GM12892 (cell line): ENCODE results near the gene P2RX7.

Experiments
- POLR2A ChIP-seq: IDR thresholded peaks from 2 replicates; pipeline ENCODE4 v1.6.1; 2011; ENCODE audit warnings: low read depth, low read length, control low read depth
- POLR2AphosphoS5 ChIP-seq: IDR thresholded peaks from 2 replicates; pipeline ENCODE4 v1.6.1; 2011; ENCODE audit warnings: low read depth, low read length, control low read depth
- TAF1 ChIP-seq: IDR thresholded peaks from 2 replicates; pipeline ENCODE4 v1.6.1; 2011; ENCODE audit warnings: low read depth, mild to moderate bottlenecking, control low read depth, low read length, borderline replicate concordance

GRCh38 chr12:121236776-121237175 is 104.1 kb downstream of the P2RX7 start:
- TF ChIP-seq POLR2AphosphoS5 (no peak), POLR2A (no peak), TAF1 (no peak)
